ENCODE measurements around the gene SYT1. TPM values are rescaled to one million over a fixed set of nuclear protein-coding genes. Genes with fewer than 3 reads are reported as not detected.

The SYT1 gene
- total and polyA plus RNA-seq, 2 donors (not counting 1 experiment from before 2014, with no cell fraction given), result 0.90 to 2.1 TPM

DNA sequence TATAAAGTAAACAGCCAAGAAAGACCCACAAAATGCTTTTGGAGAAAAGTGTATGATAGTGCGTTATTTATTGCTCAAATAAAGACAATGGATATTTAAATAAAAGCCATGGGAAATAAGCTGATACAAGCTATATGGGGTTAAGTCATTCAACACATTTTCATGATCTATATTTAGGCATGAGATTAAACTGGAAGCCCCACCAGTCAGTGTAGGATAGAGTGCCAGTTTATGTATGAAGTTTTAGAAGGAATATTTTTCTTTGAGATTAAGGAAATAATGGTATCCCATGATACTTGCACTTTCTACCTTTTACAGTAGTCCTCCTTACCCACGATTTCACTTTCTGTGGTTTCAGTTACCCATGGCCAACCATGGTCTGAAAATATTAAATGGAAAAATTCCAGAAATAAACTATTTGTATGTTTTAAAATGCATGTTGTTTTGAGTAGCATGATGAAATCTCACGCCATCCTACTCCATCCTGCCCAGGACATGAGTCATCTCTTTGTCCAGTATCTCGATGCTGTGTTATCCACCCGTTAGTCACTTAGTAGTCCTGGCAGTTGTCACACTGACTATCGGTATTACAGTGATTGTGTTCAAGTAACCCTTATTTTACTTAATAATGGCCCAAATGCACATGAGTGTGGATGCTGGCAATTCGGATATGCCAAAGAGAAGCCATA lies 22.3 kb downstream of the SYT1 start:
- no peaks in the 10 kb centered on the region for H4K20me1 ChIP-seq (ENCODE audit: control insufficient read depth, extremely low read depth, insufficient read depth, low read length)
- no peaks in the 10 kb centered on the region for H3K9me3 ChIP-seq (ENCODE audit: control insufficient read depth, insufficient read depth, low read depth, low read length)
- peak; percentile 92 to 96 for DNase-seq (ENCODE audit: low read depth in 2 of 2)
- no peaks in the 10 kb centered on the region for H3K27me3 ChIP-seq (ENCODE audit: control insufficient read depth, insufficient read depth, low read length)
- no peak overlapping the region for H3K9ac ChIP-seq (ENCODE audit: insufficient read depth, low read length)
- no peak for TF ChIP-seq EZH2 (IDR thresholded peaks at IDR 0.05; ENCODE audit: low read length, missing control alignments)
- TF ChIP-seq, protein P1, sequence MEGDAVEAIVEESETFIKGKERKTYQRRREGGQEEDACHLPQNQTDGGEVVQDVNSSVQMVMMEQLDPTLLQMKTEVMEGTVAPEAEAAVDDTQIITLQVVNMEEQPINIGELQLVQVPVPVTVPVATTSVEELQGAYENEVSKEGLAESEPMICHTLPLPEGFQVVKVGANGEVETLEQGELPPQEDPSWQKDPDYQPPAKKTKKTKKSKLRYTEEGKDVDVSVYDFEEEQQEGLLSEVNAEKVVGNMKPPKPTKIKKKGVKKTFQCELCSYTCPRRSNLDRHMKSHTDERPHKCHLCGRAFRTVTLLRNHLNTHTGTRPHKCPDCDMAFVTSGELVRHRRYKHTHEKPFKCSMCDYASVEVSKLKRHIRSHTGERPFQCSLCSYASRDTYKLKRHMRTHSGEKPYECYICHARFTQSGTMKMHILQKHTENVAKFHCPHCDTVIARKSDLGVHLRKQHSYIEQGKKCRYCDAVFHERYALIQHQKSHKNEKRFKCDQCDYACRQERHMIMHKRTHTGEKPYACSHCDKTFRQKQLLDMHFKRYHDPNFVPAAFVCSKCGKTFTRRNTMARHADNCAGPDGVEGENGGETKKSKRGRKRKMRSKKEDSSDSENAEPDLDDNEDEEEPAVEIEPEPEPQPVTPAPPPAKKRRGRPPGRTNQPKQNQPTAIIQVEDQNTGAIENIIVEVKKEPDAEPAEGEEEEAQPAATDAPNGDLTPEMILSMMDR (conservative IDR thresholded peaks at IDR 0.05 in 1 of 2, IDR thresholded peaks at IDR 0.05 in 1 of 2; ENCODE audit: low read depth in 1 of 2, low read length in 2 of 2), result no peak
- no peak overlapping the region for H2AFZ ChIP-seq (ENCODE audit: low read length)
- H3K27ac ChIP-seq (ENCODE audit: insufficient read depth, low read length), result no peak overlapping the region
- no peaks in the 10 kb centered on the region for H3K4me1 ChIP-seq (ENCODE audit: control insufficient read depth, extremely low read depth, insufficient read depth, low read length)
- H3K79me2 ChIP-seq (ENCODE audit: control insufficient read depth, insufficient read depth, low read length), result no peaks in the 10 kb centered on the region
- H3K4me2 ChIP-seq (ENCODE audit: extremely low read depth, insufficient read depth, low read length), result peak overlapping the region; percentile 35
- no peaks in the 10 kb centered on the region for H3K36me3 ChIP-seq (ENCODE audit: control insufficient read depth, insufficient read depth, low read length)
- no peak overlapping the region for H3K4me3 ChIP-seq (replicated peaks in 1 of 4; ENCODE audit: control extremely low read depth in 1 of 4, insufficient read depth in 1 of 4, low read depth in 3 of 4, low read length in 4 of 4)

DNA sequence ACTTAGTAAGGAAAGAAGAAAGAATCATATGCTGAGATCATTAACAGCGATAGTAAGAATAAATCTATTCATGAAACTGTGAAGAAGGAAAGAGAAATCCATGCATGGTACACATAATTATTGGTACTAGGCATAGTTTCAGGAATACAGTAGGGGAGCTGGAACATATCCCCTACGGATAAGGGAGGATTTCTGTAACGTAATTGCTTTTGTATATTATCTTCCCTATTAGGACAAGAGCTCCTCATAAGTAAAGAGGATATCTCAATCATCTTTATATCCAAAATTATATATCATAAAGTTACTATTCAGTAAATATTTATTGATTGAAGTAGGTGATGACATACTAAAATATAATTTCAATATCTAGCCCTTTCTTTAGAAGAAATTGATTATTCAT lies 22.9 kb downstream of the SYT1 start:
- H3K36me3 ChIP-seq (ENCODE audit: control insufficient read depth, insufficient read depth, low read length), result no peaks in the 10 kb centered on the region
- H3K9ac ChIP-seq (ENCODE audit: insufficient read depth, low read length), result no peak overlapping the region
- no peaks in the 10 kb centered on the region for H4K20me1 ChIP-seq (ENCODE audit: control insufficient read depth, extremely low read depth, insufficient read depth, low read length)
- H3K9me3 ChIP-seq (ENCODE audit: control insufficient read depth, insufficient read depth, low read depth, low read length), result no peaks in the 10 kb centered on the region
- no peak overlapping the region for H3K27ac ChIP-seq (ENCODE audit: insufficient read depth, low read length)
- no peak overlapping the region for H3K4me3 ChIP-seq (replicated peaks in 1 of 4; ENCODE audit: control extremely low read depth in 1 of 4, insufficient read depth in 1 of 4, low read depth in 3 of 4, low read length in 4 of 4)
- H3K79me2 ChIP-seq (ENCODE audit: control insufficient read depth, insufficient read depth, low read length), result no peaks in the 10 kb centered on the region
- no peak overlapping the region for H3K4me2 ChIP-seq (ENCODE audit: extremely low read depth, insufficient read depth, low read length)
- no peaks in the 10 kb centered on the region for H3K4me1 ChIP-seq (ENCODE audit: control insufficient read depth, extremely low read depth, insufficient read depth, low read length)
- DNase-seq (ENCODE audit: low read depth in 2 of 2), result no peak
- no peaks in the 10 kb centered on the region for H3K27me3 ChIP-seq (ENCODE audit: control insufficient read depth, insufficient read depth, low read length)
- TF ChIP-seq EZH2 (IDR thresholded peaks at IDR 0.05; ENCODE audit: low read length, missing control alignments), result no peak
- TF ChIP-seq, protein P1 (conservative IDR thresholded peaks at IDR 0.05 in 1 of 2, IDR thresholded peaks at IDR 0.05 in 1 of 2; ENCODE audit: low read depth in 1 of 2, low read length in 2 of 2), result no peak
- no peak overlapping the region for H2AFZ ChIP-seq (ENCODE audit: low read length)

DNA sequence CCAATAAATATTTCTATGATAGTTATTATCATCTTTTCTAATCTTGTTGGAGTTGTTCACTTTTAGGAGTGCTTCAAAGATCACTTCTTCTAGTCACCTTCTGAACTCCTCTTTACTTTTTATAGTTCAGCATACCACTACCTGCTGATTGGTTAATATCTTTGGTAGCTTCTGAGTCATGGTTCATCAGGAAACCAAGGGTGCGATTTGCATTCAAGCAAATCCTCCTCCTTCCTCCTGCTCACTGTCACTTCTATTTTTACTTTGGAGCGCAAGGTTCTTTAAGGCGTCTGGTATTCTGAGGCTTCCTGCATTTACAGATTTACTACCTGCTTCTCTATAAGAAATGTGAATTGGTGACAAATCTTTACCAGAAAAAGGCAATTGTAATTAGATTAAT lies 24.0 kb downstream of the SYT1 start:
- no peak overlapping the region for H3K9ac ChIP-seq (ENCODE audit: insufficient read depth, low read length)
- no peaks in the 10 kb centered on the region for H3K79me2 ChIP-seq (ENCODE audit: control insufficient read depth, insufficient read depth, low read length)
- no peaks in the 10 kb centered on the region for H4K20me1 ChIP-seq (ENCODE audit: control insufficient read depth, extremely low read depth, insufficient read depth, low read length)
- no peaks in the 10 kb centered on the region for H3K27me3 ChIP-seq (ENCODE audit: control insufficient read depth, insufficient read depth, low read length)
- no peaks in the 10 kb centered on the region for H3K4me1 ChIP-seq (ENCODE audit: control insufficient read depth, extremely low read depth, insufficient read depth, low read length)
- H2AFZ ChIP-seq (ENCODE audit: low read length), result no peak overlapping the region
- H3K27ac ChIP-seq (ENCODE audit: insufficient read depth, low read length), result no peak overlapping the region
- peak in 1 of 2 donors; percentile 59 for DNase-seq (ENCODE audit: low read depth in 2 of 2)
- H3K4me2 ChIP-seq (ENCODE audit: extremely low read depth, insufficient read depth, low read length), result no peak overlapping the region
- no peak overlapping the region for H3K4me3 ChIP-seq (replicated peaks in 1 of 4; ENCODE audit: control extremely low read depth in 1 of 4, insufficient read depth in 1 of 4, low read depth in 3 of 4, low read length in 4 of 4)
- no peaks in the 10 kb centered on the region for H3K9me3 ChIP-seq (ENCODE audit: control insufficient read depth, insufficient read depth, low read depth, low read length)
- TF ChIP-seq, protein P1 (conservative IDR thresholded peaks at IDR 0.05 in 1 of 2, IDR thresholded peaks at IDR 0.05 in 1 of 2; ENCODE audit: low read depth in 1 of 2, low read length in 2 of 2), result no peak
- no peak for TF ChIP-seq EZH2 (IDR thresholded peaks at IDR 0.05; ENCODE audit: low read length, missing control alignments)
- no peaks in the 10 kb centered on the region for H3K36me3 ChIP-seq (ENCODE audit: control insufficient read depth, insufficient read depth, low read length)
